Amniotic stem cell (primary cell): ENCODE data around the gene BTBD16.
A peak's percentile ranks its signal among the peaks of the same experiment; 100 is the strongest.

Source experiments
- DNase-seq: peaks from one replicate; lab custom pipeline; 2025; lab: John Stamatoyannopoulos, UW

Gene BTBD16

GRCh38 chr10:122271076-122271475, at the start of gene BTBD16:
TSS of gene BTBD16 (plus strand) at chr10:122271296. CDS start at chr10:122275082, 3,786 bp downstream.
- DNase-seq, result no peak

GRCh38 chr10:122221958-122222357, 49.1 kb upstream of the BTBD16 start:
- no peak for DNase-seq

- no peak for DNase-seq
Measured at GRCh38 chr10:122222638-122223037, 48.5 kb upstream of the BTBD16 start.

GRCh38 chr10:122224159-122224558, 46.9 kb upstream of the BTBD16 start:
- no peak for DNase-seq

- no peak for DNase-seq
Measured at GRCh38 chr10:122225330-122225729, 45.8 kb upstream of the BTBD16 start.

GRCh38 chr10:122227754-122228153, 43.3 kb upstream of the BTBD16 start:
- no peak for DNase-seq

GRCh38 chr10:122229666-122230065, 41.4 kb upstream of the BTBD16 start:
- DNase-seq, result no peak

GRCh38 chr10:122230222-122230621, 40.9 kb upstream of the BTBD16 start:
- no peak for DNase-seq

GRCh38 chr10:122232769-122233168, 38.3 kb upstream of the BTBD16 start:
- peak; percentile 85 for DNase-seq

- DNase-seq, result no peak
Measured at GRCh38 chr10:122233857-122234348, 37.2 kb upstream of the BTBD16 start.

- no peak for DNase-seq
Measured at GRCh38 chr10:122234416-122234815, 36.7 kb upstream of the BTBD16 start.

GRCh38 chr10:122236690-122237306, 34.3 kb upstream of the BTBD16 start:
- no peak for DNase-seq

GRCh38 chr10:122237331-122237990, 33.6 kb upstream of the BTBD16 start:
- no peak for DNase-seq

GRCh38 chr10:122239578-122240257, 31.4 kb upstream of the BTBD16 start:
- no peak for DNase-seq

GRCh38 chr10:122240401-122240800, 30.7 kb upstream of the BTBD16 start:
- DNase-seq, result no peak

- DNase-seq, result no peak
Measured at GRCh38 chr10:122241836-122242235, 29.3 kb upstream of the BTBD16 start.

GRCh38 chr10:122243550-122243949, 27.5 kb upstream of the BTBD16 start:
- DNase-seq, result no peak

- no peak for DNase-seq
Measured at GRCh38 chr10:122244001-122244975, 26.8 kb upstream of the BTBD16 start.

GRCh38 chr10:122245136-122245535, 26.0 kb upstream of the BTBD16 start:
- no peak for DNase-seq

GRCh38 chr10:122245897-122246296, 25.2 kb upstream of the BTBD16 start:
- DNase-seq, result no peak

GRCh38 chr10:122246830-122247520, 24.1 kb upstream of the BTBD16 start:
- DNase-seq, result no peak
